Stimulated activated CD4-positive, alpha-beta T cell treated with anti-CD3 and anti-CD28 coated beads, TNF-alpha, amount 100 ng/mL, for 24 hours (primary cell): ENCODE measurements around the gene KRTAP13-4.

ENCODE experiments used
- DNase-seq, 3 experiments: peaks; one replicate each; pipeline ENCODE4 v3.0.0-alpha.2; 2020; ENCODE audit warnings: low read depth in 3 of 3

KRTAP13-4 gene

GRCh38 chr21:30430170-30430655, at the start of gene KRTAP13-4:
TSS of gene KRTAP13-4 (plus strand) at chr21:30430220. CDS start at chr21:30430276, 56 bp downstream.
- DNase-seq, result no peak

DNA sequence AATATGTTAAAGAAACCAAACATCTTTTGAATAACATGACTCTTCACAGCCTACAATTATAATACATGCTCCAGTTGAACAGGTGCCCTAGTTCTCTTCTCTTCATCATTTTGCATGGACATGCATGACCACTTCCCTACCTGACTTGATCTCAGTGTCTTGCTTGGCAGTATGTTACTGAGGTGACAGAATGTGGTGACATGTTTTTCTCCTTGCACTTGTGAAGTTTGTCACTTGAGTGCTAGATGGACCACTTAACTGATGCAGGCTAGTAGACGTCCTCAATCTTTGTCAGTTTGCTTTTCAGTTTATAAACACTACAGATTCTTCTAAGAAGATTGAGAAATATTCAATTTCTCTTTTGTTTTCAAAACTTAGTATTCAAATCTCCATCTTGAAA, 47.8 kb upstream of the KRTAP13-4 start:
- no peak for DNase-seq

DNA sequence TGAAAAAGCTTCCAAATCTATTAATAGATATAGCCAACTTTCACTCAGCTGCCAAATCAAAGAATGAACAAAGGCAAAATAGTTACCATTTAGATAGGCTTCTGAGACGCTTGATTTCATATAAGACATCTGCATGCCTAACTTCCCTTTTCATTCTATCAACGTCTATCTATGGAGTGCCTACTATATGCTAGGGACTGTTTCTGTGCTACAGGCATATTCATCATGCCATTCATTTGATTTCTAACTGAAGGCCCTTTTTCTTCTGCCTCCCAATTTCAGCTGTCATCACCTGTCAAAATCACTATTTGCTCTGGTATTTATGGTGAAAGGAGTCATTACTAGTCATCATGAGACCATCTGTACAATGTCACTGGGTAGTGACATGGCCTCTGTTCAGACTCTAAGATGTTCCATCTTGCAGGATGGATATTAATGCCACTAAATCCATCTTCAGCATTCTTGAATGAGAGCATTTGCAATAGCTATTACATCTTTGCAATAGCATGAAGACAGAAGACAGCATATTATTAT, 38.5 kb upstream of the KRTAP13-4 start:
- no peak for DNase-seq

DNA sequence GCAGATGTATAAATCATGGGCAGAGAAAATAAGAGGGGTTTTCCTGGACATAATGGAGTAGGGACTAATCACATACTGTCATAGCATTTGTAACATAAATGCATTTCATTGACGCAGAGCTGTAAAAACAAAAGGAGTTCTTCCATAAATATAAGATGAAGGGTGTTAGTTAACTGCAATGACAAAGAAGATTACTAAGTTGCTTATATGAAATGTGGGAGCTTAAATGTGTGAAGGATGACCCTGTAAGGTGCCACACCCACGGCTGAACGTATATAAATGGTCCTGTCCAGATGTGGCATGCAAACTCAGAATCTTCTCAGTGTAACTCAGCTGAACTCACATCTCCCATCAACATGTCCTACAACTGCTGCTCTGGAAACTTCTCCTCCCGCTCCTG, 34.3 kb upstream of the KRTAP13-4 start, which contains the start of gene KRTAP13-1:
Gene KRTAP13-1, plus strand, starts transcription at position 301 of the 400 bp plus-strand sequence. Its CDS starts 56 bp downstream, at position 357.
- DNase-seq, result no peak

DNA sequence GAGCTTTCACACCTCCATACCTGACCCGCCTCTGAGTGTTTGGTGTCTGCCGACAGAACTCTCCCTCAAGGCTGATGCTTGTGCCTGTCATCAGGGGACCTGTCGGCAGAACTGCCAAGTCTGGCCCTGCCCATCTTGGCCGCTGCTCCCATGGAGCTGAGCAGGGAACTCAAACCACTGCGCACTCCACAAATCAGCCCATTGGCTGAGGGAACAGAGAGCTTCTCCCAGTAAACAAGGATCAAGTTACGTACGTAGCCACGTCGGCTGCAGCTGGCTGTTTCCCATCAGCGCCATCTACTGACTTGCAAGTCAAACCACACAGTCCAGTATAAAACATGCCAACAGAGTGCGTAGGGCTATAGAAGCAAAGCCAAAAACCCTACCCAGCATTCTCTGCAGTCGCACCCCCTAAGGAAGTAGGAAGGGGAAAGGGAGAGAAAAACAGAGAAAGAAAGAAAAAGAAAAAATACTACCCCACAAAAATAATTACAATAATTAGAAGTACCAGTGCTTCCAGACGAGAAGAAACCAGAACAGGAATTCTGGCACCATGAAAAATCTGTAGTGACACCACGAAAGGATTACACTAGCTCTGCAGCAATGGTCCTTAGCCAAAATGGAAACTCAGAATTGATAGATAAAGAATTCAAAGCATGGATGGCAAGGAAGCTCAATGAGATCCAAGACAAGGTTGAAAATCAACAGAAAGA, 21.1 kb upstream of the KRTAP13-4 start:
- no peak for DNase-seq

DNA sequence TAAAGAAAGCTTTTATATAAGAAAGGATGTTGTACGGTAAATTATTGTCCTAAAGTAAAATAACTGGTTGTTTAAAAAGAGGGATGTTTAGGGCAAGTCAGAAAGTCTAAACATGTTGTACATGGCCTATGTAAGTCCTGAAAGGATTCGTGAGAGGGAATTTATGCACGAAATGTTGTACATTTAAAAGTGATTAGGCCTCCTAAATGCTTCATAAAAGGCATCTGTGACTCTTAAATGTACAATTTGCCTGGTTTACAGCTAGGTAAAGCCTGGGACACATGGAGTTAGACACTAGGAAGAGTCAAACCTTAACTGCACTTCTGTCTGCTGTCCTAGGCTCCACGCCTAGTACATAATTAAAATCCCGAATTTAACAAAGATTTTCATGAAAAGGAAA, 14.0 kb upstream of the KRTAP13-4 start:
- DNase-seq, result no peak

- DNase-seq, result no peak
Observed at GRCh38 chr21:30425826-30426225, 4.2 kb upstream of the KRTAP13-4 start, which contains the start of gene KRTAP13-3. TSS of gene KRTAP13-3 (minus strand) at chr21:30425926. CDS start at chr21:30425912, 14 bp downstream.

DNA sequence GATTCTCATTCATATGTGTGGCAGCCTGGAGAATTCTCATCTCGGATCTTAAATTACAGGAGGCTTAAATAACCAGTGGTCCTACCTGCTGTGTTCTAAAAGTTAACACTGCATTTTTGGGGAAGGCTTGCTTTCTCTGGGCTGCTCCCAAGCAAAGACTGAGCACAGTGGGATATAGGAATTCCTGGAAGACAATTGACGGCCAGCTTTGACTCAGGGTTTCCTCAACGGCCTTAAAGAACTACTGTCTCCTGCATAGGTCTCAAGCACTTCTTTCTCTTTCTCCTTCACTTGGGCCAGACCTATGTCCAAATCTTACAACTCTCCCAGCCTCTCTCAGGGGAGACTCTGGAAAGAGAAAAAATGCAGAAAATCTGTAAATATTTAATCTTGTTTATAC, 3.3 kb upstream of the KRTAP13-4 start:
- DNase-seq, result no peak

DNA sequence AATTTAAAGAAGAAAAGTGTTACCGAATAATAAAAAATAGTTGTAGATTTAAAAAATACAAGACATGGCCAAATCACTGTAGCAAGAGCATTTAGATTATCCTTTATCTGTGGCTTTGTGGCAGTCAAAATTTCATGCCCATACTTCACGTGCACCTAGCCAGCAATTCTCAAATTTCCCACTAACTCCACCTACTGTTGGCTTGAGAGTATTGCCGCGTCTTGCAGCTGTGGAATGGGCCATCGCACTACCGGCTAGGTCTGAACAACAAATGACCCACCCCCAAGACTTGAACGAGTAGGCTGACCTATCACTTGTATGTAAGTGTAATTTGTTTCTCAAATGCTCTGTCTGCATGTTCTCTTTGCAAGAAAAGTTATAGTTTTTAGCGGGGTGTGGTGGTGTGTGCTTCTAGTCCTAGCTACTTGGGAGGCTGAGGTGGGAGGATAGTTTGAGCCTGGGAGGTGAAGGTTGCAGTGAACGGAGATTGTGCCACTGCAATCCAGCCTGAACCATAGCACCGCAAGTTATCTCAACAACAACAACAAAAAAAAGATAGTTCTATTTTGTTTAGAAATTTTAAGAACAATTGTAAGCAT, 4.1 kb downstream of the KRTAP13-4 start:
- DNase-seq, result peak in 1 of 3 experiments; percentile 7

DNA sequence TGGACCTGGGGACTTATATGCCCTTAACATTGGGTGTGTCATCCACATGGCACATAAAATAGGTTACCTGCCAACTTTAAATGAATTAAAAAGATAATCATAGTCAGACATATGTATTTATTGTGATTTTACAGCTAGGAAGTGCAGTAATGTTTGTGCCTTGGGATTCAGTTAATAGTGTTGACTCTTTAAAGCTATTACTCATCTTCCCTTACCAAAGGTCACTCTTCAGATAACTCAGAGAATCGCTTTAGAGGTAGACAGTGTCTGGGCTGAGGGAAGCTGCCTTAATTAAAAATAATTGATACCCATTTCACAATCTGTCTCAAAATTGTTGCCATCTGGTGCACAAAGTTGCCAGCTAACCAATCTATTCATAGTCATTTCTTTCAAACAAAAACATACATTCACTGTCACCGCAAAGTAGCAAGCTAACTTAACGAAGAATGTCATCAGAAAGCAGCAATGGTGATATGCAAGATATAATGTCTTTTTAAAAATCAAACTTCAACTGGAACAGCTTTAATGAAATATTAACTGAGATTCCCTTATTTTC, 7.1 kb downstream of the KRTAP13-4 start:
- no peak for DNase-seq

- no peak for DNase-seq
Observed at GRCh38 chr21:30439975-30440374, 10.0 kb downstream of the KRTAP13-4 start, which contains the start of gene KRTAP15-1. TSS of gene KRTAP15-1 (plus strand) at chr21:30440275. CDS start at chr21:30440328, 53 bp downstream.

DNA sequence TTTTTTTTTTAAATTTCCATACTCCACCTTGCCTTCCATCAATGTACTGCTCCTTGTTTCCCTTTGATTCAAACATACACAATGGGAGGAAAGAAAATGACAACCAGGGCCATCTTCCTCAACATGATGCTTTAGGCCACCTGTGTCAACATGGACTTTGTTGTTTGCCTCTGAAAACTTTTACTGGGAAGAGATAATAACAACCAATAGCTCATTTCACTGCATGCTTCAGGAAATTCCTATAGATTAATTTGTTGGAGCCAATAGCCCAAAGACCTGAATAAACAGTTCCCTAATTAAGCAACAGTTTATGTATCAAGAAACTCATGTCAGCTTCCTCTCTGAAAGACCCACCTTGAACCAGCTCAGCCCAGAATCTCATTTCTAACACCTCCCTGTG, 13.2 kb downstream of the KRTAP13-4 start:
- DNase-seq, result no peak

DNA sequence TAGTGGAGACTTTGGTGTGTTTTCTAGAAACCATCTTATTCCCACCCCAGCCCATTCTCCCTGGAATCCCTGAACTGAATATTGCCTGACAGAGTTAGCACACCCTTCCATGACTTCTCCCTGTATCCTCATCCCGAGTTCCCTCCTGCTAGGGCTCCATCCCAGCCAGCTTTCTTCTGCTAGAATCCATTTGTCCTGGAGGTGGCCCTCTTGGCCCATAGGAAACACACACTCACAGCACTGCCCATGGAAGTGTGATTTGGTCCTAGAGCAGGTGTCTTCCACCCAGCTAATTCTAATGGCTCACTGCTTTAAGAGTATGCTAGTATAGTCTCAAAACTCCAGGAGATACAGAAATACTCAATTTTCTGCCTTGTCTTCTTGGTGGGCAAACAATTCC, 14.2 kb downstream of the KRTAP13-4 start:
- DNase-seq, result no peak

- DNase-seq, result no peak
Observed at GRCh38 chr21:30447056-30447455, 17.0 kb downstream of the KRTAP13-4 start.

DNA sequence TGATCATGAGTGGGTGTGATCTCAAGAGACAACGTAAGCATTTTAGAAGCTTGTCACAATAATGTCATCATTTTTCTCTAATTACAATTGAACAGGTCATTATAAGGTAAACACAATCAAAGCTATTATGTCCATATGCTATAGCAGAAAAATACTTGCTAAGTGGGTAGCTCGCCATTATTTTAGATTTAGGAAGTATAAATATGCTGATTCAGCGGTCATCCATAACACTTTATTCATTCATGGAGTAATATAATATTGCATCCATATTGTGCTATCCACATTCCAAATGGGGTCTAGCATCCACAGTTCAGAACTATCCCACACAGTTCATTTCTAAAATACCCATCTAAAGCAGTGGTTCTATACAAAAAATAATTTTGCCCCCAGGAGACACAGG, 18.5 kb downstream of the KRTAP13-4 start:
- no peak for DNase-seq

DNA sequence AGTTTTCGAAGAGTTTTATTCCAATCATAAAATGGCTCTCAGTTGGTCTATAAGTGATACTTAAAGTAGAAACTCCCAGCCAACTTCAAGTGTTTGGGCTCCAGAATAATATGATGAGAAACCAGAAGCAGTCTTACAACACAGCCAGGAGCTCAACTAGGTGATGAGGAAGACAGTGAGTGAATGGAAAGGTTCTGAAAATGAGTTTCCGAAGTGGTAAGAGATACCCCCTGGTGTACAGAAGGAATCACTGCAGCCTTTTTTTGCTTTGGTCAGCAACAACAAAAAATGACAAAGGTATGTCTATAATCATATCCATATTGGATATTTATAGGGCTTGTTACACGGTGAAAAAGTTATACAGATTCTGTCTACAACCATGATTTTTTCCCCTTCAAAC, 33.7 kb downstream of the KRTAP13-4 start:
- DNase-seq, result no peak

- DNase-seq, result no peak
Observed at GRCh38 chr21:30468900-30469714, 39.1 kb downstream of the KRTAP13-4 start.

DNA sequence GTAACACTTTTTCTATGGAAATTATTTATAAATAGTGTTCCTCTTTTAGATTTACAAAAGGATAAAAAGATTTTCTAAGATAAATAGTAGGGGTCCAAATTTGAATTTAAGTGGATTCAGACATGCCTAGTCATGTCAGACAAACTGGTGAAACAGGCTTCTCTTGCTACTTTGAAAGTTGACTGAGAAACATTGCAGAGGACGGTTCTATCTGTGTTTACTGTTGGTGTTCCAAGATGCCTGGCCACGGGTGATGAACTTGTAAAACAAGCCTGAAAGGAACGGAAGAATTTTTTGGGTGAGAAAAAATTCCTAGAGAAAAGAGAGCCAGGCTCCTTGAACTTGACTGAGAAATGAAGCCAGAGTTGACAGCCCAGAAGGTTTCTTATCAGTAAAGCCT, 48.0 kb downstream of the KRTAP13-4 start:
- DNase-seq, result no peak

GRCh38 chr21:30479259-30479658, 49.2 kb downstream of the KRTAP13-4 start:
- DNase-seq, result no peak

GRCh38 chr21:30480145-30480544, 50.1 kb downstream of the KRTAP13-4 start, which contains the start of gene KRTAP19-1:
TSS of gene KRTAP19-1 (minus strand) at chr21:30480367. CDS start at chr21:30480317, 50 bp downstream.
- DNase-seq, result no peak
